Stimulated activated CD4-positive, alpha-beta T cell treated with anti-CD3 and anti-CD28 coated beads, Interleukin-1b, Interleukin-23, amount 100 ng/mL, for 48 hours (primary cell): ENCODE results near the gene ZDHHC14.

Source experiments
- DNase-seq: peaks from one replicate; pipeline ENCODE4 v3.0.0-alpha.2; 2020

The ZDHHC14 gene

GRCh38 chr6:157632821-157633220 lies 251.8 kb downstream of the ZDHHC14 start:
- DNase-seq, result no peak

DNA sequence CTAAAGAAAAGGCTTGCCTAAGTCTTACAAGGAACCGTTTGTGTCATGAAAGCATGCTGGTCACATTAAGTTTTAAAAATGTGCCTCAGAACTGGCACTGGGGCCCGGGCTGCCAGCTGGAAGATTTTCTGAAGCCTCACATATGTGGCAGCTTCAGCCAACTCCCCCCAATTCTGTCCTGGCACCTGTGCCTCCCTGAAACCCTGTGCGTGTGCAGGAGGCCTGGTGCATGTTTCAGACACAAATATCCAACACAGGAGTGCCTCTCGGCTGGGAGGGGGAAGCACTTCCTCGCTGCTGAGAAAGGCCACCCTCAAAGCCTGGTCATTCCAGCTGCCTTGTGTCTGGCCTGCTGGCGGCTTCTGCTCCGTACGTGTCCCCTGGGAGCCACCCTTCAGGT lies 253.6 kb downstream of the ZDHHC14 start:
- no peak for DNase-seq

GRCh38 chr6:157635388-157636244 lies 254.6 kb downstream of the ZDHHC14 start:
- DNase-seq, result no peak

DNA sequence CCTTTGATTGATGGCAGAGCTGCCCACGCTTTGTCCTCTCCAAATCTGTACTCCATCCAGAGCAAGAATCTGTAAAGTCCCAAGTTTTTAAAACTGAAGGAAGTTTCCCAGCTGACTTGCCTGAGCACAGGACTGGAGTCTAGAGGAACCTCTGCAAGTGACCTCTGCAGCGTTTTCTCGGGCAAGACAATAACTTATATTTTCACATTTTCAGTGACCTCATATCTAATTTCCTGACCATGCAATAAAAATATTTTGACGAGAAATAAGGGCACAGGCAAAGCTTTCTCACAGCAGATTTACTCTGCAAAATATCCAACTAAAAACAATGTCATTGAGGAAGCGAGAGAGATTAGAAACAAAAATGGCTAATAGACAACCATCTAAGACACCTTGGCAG lies 256.5 kb downstream of the ZDHHC14 start:
- no peak for DNase-seq

DNA sequence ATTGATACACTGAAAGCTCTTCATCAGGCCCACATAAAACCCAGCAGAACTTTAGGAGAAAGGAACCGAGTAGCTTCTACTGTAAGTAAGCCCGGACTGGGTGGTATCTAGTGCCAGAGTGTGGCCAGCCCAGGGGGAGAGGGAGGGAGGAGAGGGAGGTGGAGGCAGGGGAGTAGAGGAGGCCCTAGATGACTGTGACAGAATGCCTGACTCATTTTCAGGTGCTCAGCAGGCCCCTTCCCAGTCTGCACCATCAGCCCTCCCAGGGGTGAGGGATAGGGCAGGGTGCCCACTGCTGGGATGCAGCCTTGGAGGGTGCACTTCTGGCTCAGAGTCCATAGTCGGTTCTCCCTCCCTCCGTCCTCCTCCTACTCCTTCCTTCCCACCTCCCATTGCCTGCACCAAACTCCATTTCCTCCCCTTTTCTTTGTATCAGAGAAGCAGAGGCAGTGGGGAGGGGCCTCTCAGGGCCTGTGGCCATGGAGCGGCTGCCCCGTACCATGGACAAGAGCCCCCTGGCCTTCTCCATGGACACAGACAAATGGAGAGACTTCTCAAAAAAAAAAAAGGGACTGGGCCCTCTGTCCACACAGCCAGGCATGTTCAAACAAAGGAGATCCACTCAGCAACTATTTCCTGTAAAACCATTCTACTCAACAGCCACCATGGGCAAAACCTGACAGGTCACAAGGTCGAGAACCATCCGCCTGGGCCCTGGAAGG lies 257.1 kb downstream of the ZDHHC14 start:
- no peak for DNase-seq

DNA sequence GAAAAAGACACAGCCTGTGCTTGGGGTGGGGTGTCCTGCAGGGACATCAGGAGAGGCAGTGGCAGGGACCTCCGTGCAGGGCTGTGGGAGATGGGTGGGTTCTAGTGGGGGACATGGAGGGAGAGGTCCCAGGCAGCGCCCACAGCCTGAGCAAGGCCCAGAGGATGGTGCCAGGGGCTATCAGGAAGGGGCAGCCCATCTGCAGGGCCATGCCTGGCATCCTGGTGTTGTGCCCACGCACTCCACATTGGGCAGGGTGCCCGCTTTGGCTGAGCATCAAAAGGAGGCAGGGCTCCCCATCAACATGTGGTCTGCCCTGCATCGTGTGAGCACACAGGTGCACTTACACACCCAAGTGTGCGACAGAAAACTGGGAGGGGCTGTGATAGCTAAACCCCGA lies 257.8 kb downstream of the ZDHHC14 start:
- DNase-seq, result no peak

- DNase-seq, result no peak
These were observed 259.9 kb downstream of the ZDHHC14 start for GRCh38 chr6:157640746-157641451.

- DNase-seq, result no peak
These were observed 260.8 kb downstream of the ZDHHC14 start for GRCh38 chr6:157641837-157642236.

DNA sequence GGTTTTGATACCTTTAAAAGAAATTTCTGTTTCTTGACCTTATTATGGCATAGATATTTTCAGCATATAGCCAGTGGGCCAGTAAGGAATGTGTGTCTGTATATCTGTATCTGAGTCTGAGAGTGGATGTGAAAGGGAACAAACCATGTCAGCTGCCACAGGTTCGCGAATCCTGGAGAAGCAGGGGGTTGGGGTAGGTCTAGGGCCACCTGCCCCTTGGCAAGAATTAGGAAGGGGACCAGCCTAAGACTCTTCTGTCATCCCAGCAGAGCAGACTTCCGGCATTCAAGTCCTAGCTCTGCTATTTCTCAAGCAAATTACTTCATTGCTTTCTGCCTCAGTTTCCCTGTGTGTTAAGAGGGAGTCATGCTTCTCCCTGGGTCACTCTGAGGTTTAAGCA lies 261.7 kb downstream of the ZDHHC14 start:
- DNase-seq, result no peak

DNA sequence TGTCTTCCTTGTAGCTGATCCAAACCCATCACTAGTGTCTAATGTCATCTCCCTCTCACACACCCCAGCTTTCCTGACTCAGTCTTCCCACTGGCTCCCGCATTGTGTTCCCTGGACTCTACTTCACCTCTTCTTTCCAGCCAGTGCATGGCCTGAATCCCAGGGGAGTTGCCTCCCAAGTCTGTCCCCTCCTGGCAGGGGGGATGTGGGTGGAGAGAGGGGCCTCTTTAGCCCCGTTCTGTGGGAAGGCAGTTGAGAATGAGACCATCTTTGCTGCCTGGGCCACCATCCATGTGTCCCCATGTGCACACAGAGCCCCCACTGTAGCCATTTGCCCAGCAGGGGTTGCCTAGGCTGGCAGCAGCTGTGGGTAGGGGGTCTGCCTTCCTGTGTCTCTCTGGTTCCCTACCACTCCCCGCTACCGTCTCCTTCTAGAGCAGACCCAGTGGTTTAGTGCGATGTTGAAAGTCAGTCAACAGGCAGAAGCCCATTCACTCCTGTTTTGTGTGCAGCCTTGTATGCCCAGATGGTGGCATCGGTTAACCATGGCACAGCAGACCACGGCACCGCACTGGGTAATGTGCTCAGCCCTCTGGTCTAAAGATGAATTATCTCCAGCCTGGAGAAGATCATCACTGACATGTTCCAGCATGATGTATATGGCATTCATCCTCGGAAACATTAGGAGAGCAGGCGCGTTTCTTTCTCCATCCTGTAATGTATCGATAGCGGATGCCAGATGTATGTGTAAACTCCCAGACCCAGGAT lies 263.2 kb downstream of the ZDHHC14 start:
- peak; percentile 36 for DNase-seq

DNA sequence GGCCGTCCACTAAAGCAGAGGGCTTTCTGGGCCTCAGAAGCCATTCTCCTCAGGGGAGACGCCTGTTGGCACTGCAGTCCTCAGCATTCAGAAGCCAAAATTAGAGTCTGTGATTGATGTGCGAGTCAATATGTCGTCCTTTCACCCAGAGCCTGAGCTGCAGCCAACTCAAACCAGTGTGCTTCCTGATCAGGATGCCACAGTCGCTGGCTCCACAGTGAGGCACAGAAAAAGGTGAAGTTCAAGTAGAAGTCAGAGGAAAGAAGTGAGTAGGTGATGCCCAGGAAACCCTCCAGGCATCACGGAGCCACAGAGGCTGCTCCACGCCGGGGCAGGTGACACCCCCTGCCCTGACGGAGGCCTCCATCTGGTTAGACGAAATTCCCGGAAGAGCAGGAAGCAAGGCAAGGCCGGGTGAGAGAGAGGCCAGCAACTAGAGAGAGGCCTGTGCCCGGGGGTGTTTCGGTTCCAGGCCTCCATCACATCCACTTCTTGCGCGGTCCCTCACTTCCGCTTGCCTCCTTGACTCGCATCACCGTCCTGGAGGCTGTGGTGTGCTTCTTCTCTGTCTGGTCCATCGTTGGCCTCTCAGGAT lies 264.3 kb downstream of the ZDHHC14 start:
- no peak for DNase-seq

DNA sequence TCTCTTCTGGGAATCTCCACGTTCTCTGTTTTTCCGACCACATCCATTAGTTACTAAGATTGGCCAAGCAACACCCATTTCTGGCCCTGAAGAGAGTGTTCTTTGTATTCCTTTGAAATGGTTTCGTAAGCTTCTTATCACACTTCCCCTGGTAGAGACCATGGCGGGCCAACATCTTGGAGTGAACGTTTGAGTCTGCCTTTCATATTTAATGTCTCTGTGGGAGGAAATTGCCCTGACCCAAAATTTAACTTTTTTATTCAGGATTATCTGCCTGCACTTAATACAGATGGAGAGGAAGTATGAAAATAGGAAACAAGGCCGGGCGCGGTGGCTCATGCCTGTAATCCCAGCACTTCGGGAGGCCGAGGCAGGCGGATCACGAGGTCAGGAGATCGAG lies 265.0 kb downstream of the ZDHHC14 start:
- DNase-seq, result no peak

DNA sequence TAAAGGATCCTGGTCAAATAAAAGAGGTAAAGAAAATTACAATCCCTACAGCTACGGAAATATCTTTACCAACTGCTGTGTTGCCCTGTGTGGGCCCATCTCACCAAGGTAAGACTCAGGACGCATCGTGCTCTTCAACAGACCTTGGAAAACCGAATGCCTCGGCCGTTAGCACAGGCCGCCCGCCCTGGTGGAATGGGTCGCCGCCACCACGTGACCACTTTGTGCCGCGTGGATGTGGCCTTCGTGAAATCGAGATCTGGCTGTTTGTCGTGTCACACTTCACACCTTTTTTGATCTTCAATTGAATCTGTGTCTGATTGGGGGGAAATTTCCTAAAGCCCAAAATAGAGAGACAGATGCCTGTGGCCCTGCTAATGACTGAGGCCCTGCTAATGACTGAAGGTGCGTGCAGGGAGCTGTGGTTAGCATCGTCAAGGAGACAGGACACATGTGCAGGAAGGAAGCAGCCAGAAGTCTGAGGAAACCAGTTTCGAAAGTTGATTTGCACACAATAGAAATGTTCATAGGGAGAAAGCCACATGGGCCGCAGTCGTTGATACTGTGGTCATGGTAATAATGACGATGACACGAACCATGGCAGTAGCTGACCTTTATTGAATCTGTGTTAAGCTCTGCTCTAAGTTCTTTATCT lies 266.4 kb downstream of the ZDHHC14 start:
- DNase-seq, result no peak

- DNase-seq, result no peak
These were observed 267.6 kb downstream of the ZDHHC14 start for GRCh38 chr6:157648561-157648960.

GRCh38 chr6:157649311-157650260 lies 268.6 kb downstream of the ZDHHC14 start:
- DNase-seq, result no peak

- DNase-seq, result no peak
These were observed 269.3 kb downstream of the ZDHHC14 start for GRCh38 chr6:157650261-157650640.

- DNase-seq, result no peak
These were observed 269.8 kb downstream of the ZDHHC14 start for GRCh38 chr6:157650801-157651200.

DNA sequence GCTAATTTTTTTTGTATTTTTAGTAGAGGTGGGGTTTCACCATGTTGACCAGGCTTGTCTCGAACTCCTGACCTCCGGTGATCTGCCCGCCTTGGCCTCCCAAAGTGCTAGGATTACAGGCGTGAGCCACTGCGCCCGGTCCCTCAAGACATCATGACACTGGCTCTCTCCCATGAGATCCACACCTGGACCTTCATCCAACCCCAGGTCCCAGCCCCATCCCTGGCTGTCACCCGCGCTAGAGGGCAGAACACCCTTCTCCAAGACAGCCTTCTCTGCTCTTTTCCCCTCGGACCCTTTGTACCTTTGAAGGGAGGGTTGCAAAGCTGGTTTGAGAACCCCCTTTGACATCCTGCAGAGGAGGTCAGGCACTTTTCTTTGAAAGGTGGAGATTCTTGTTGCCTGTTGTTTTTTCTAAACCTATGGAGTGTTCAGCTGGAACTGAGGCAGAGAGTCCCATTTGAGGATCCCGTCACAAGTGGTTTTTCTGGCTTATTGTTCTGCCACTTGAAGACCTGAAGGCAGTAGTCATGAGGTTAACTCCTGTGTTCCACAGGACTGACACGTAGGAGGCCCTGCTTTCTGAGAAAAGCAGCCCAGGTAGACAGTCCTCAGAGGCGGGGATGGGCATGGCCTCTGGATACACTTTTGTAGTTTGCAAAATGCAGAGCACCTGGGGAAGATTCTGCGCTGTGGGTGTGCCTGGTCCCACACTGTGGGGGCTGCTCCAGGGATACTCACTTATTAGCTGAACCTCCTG lies 270.9 kb downstream of the ZDHHC14 start:
- no peak for DNase-seq

DNA sequence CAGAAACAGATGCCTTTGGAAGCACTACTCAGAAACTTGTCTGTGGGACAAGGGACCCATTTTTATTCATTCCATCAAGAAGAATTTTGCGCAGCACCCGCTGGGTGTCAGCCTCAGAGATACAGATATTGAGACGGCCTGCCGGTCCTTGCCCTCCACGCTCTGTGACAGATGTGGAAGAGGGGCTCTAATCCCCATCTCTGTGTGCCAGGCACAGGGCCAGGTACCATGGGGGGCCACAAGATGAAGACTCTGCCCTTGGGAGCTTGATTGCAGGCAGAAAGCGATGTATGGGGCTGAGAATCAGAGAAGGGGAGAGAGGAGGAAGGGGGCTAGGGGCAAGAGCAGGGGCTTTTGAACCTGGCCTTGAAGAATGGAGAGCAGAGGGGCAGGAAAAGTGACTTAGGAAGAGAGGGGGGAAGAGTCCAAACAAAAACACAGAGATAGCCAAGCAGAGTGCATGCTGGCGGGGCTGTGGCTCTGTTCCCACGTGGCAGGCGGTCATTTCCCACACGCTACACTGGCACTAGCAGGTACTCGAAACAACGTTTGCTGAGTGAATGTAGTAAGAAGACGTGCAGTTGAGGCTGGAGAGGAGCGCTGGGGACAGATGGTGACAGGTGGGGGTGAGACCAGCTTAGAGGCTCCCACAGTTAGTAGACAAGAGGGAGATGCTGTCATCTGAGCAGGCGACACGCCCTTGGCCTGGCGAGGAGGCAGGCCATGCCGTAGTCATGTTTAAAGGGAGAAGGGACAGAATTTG lies 271.8 kb downstream of the ZDHHC14 start:
- DNase-seq, result no peak
